Adrenal gland (tissue), 12 donors: ENCODE measurements around the gene RBM17. TPM values are rescaled to one million over a fixed set of nuclear protein-coding genes. Genes with fewer than 3 reads are reported as not detected.

Source experiments
- DNase-seq, 7 donors: peaks; one replicate each; pipeline ENCODE4 v3.0.0-alpha.2; 2019 to 2020
- H3K27ac ChIP-seq, 5 donors: fragments of 200-600 bp; sonication (generic) in 4 of 5; 1 replicate in 3 of 5; 2 replicates in 2 of 5; pipeline versions ENCODE4 v1.5.1 to v1.8.0; 2016 to 2020; ENCODE audit warnings: mild to moderate bottlenecking in 1 of 5
- H3K27me3 ChIP-seq: fragments of 200-600 bp; 2 replicates; pipeline ENCODE4 v1.8.0; 2021
- H3K36me3 ChIP-seq, 2 donors: fragments of 200-600 bp; replicated peaks in 1 of 2; 1 replicate in 1 of 2; 2 replicates in 1 of 2; pipeline versions ENCODE4 v1.5.1 to v1.8.0; 2018 to 2022
- H3K4me1 ChIP-seq, 2 donors: fragments of 200-600 bp; replicated peaks in 1 of 2; 1 replicate in 1 of 2; 2 replicates in 1 of 2; pipeline versions ENCODE4 v1.5.1 to v1.8.0; 2018 to 2021
- H3K4me3 ChIP-seq, 4 donors: fragments of 200-600 bp; sonication (generic) in 3 of 4; one replicate each; pipeline ENCODE4 v1.5.1; 2016 to 2018
- H3K9me3 ChIP-seq, 3 donors: fragments of 200-600 bp; sonication (generic) in 1 of 3; replicated peaks in 1 of 3; 1 replicate in 2 of 3; 2 replicates in 1 of 3; pipeline versions ENCODE4 v1.5.1 to v1.8.0; 2016 to 2021
- CTCF ChIP-seq, 6 experiments: fragments of 450-650 bp in 4 of 6; fragments of 200-600 bp in 2 of 6; sonication (generic) in 1 of 6; IDR thresholded peaks; 1 replicate in 5 of 6; 2 replicates in 1 of 6; pipeline versions ENCODE4 v1.5.1 to v1.8.0; 2016 to 2021; ENCODE audit warnings: antibody characterized with exemption in 6 of 6, mild to moderate bottlenecking in 2 of 6, moderate library complexity in 1 of 6
- POLR2A ChIP-seq, 2 donors: fragments of 450-650 bp; IDR thresholded peaks; one replicate each; pipeline ENCODE4 v1.6.1; 2017; ENCODE audit warnings: antibody characterized with exemption in 2 of 2, mild to moderate bottlenecking in 2 of 2, moderate library complexity in 1 of 2
- WGBS, 4 donors: extraction: QIAGEN DNeasy Blood & Tissue Kit in 2 of 4; methylation state at CpG; one replicate each; pipeline versions ENCODE4 v1.1.5 to v1.1.7; 2013 to 2017; 5-methylcytosine and 5-hydroxymethylcytosine counted together
- intact Hi-C, 2 donors: fragments of 100-400 bp; cut with DNase I; formaldehyde crosslinking; loops; one replicate each; pipeline versions ENCODE4 v1.14.1 to v1.15.0; 2022 to 2023
- polyA plus RNA-seq, 3 donors: library from polyadenylated mRNA; stranded (reverse); fragments of 200-250 nt in 2 of 3; fragments of 350-450 nt in 1 of 3; fragmentation: Illumina TruSeq in 1 of 3; extraction: RNeasy Lipid Tissue Mini Kit (QIAGEN cat#74804) in 1 of 3; gene quantifications; one replicate each; pipeline ENCODE4 v1.2.3, GENCODE V29; 2013 to 2014
- total RNA-seq, 9 donors: library from RNA; depleted of rRNA in 4 of 9; stranded (reverse); fragments of >200 nt in 4 of 9; fragments of 120-200 nt in 1 of 9; fragmentation: NEBNext Ultra II Directional in 1 of 9; extraction: Animal tissue kit (Norgen Biotek cat#: 25700) in 1 of 9; gene quantifications; one replicate each; pipeline versions ENCODE4 v1.1.0 to v1.2.4, GENCODE V29; 2013 to 2023
- donor health status: healthy with polysubstance abuse.
- donor health status: Bipolar disorder and iron deficiency.
- donor health status: DM: yes; HTN: yes; CAD: no.
- donor health status: DM: no; HTN: no; CAD: no.
- donor health status: DM: no; HTN: no; CAD: no.
- donor health status: DM: yes; HTN: yes; CAD: no.

The RBM17 gene
- total and polyA plus RNA-seq, 12 donors: 31.9 to 123 (median 66.0) TPM

- Histone ChIP-seq H3K27ac (peak overlapping the region in 4 of 5 donors; percentile 42 to 71 (median 62)), H3K4me3 (peak overlapping the region in 2 of 4 donors; percentile 9 to 36), H3K27me3 (no peaks in the 10 kb centered on the region), H3K36me3 (no peaks in the 10 kb centered on the region), H3K4me1 (peaks cover 5 to 12% of the 10 kb centered on the region in 2 donors), H3K9me3 (no peaks in the 10 kb centered on the region)
- WGBS, 4 donors: 6 to 19% (median 9%) methylated on average over 18 of the region's 18 CpGs
- peak; percentile 50 to 81 (median 61) for DNase-seq
- intact Hi-C loops: no loop called here
- peak in 4 of 6 experiments; percentile 14 to 43 (median 26) for TF ChIP-seq CTCF (IDR thresholded peaks at IDR 0.05)
- TF ChIP-seq POLR2A (IDR thresholded peaks at IDR 0.05): no peak
Observed at GRCh38 chr10:6050801-6051445, 37.9 kb upstream of the RBM17 start.

- 70 to 85% (median 77%) methylated on average over 16 to 17 of the region's 17 CpGs for WGBS, 4 donors
- no peak for TF ChIP-seq POLR2A (IDR thresholded peaks at IDR 0.05)
- no peak for TF ChIP-seq CTCF (IDR thresholded peaks at IDR 0.05)
Observed at GRCh38 chr10:6052247-6053221, 36.3 kb upstream of the RBM17 start.

GRCh38 chr10:6053303-6053702 lies 35.5 kb upstream of the RBM17 start:
- TF ChIP-seq CTCF (IDR thresholded peaks at IDR 0.05) (no peak), POLR2A (IDR thresholded peaks at IDR 0.05) (no peak)
- Histone ChIP-seq H3K4me1 (peaks cover 5 to 18% of the 10 kb centered on the region in 2 donors), H3K4me3 (no peak overlapping the region), H3K36me3 (no peaks in the 10 kb centered on the region), H3K9me3 (no peaks in the 10 kb centered on the region), H3K27me3 (no peaks in the 10 kb centered on the region), H3K27ac (peak overlapping the region in 1 of 5 donors; percentile 20)
- DNase-seq: no peak
- WGBS, 4 donors: 69 to 86% (median 82%) methylated on average over 4 of the region's 4 CpGs
- intact Hi-C loops: no loop called here

More at GRCh38 chr10:6052247-6053221, 36.3 kb upstream of the RBM17 start:
- peak overlapping the region in 1 of 5 donors; percentile 20 for H3K27ac ChIP-seq
- H3K36me3 ChIP-seq: no peaks in the 10 kb centered on the region
- no peaks in the 10 kb centered on the region for H3K9me3 ChIP-seq
- peak in 1 of 7 donors; percentile 48 for DNase-seq
- H3K4me1 ChIP-seq: peaks cover 5 to 18% of the 10 kb centered on the region in 2 donors
- H3K4me3 ChIP-seq: no peak overlapping the region
- intact Hi-C loops: no loop called here
- no peaks in the 10 kb centered on the region for H3K27me3 ChIP-seq
